GM19438 (cell line): ENCODE measurements around the gene ANTXR1.

Source experiments
- ATAC-seq: cut with Tn5 transposase; IDR thresholded peaks from one replicate; pipeline ENCODE4 v1.9.1; 2021; ENCODE audit warnings: low read depth; ENCODE audit not compliant: unreplicated experiment

Gene ANTXR1

DNA sequence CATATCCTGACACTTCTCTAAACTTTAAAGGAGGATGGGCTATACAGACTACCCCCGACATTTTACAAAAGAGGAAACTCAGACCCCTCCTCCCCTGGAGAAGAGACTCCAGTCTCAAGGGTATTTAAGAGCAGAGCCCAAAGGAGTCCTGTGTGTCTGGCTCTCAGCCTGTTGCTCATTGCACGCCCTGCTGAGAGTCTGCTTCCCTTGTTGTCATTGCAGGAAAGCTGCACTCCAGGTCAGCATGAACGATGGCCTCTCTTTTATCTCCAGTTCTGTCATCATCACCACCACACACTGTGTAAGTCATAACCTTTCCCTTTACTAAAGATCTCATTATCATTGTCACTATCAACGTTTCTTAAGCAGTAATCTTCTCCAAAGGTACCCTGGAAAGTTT is 111.4 kb downstream of the ANTXR1 start:
- ATAC-seq, result no peak

DNA sequence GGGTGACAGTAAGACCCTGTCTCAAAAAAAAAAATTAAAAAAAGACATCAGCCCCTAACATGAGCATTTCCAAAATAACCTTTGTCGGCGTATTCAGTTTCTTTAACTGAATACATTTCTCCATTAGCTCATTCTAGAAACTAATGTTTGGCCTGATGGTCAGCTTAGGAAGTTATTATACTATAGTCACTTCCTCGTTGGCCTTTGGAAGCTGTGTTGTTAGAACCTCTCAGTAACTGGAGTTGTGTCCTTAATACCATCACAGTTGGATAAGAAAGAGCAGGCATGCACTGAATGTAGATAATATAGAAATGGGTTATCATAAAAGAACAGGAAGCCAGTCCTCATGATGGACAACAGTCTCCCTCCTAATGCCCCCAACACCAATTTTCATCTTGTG is 112.8 kb downstream of the ANTXR1 start:
- ATAC-seq, result no peak

- no peak for ATAC-seq
Observed at GRCh38 chr2:69126341-69126740, 113.4 kb downstream of the ANTXR1 start.

- ATAC-seq, result no peak
Observed at GRCh38 chr2:69131452-69131851, 118.5 kb downstream of the ANTXR1 start.

DNA sequence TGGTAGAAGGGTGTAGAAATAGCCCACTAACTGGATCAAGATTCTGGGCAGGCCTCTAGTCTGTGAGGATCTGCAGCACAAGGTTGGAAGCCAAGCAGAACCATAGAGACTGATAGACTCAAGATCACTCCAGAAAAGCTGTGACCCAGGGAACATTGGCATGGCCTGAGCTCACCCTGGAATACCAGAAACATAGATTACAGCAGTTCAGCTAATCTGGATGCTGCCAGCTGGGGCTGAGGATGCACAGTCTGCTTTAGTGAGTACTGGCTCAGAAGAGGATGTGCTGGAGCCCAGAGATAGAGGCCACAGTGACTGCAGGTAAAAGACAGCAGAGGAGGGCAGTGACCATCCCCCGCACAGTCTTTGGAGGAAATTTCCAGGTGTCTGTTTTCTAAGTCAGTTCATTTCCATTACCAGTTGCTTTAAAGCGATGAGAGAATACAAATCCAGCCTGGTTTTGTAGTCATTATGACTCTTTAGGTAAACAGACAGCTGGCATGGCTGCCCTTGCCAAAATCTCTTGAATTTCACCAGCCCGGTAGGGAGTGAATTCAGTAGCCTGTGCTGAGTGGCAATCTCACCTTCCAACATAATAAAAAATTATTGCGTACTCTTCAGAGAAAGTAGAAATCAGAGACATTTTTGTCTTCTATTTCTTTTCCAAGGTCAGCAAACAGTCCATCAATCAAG is 119.2 kb downstream of the ANTXR1 start:
- ATAC-seq, result no peak

DNA sequence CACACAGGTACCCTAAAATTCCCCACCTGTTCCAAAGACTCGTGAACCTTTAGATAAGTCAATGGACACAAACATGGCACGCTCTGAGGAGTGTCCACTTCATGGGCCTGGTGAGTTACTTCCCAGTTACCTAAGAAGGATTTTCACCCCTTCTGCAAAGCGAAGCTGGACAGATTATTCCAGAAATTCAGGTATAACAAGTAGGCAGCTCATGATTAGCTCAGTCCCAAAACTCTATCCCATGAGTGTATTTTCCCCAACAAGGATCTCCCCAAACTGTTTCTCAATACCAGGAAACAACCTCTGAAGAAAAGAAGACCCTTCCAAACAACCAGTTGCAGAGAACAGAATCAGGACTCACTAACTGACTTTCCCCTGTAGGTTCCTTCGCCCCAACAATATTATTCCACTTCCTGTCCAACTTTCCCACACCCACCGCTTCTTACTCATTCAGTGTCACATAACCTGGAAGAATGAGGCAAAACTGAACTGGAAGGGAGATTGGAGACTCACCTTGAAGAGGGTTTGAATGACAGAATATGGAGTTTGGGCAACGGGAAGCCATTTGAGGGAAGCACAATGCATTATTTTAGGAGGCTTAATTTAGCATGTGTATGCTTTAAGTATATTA is 120.1 kb downstream of the ANTXR1 start:
- no peak for ATAC-seq

- no peak for ATAC-seq
Observed at GRCh38 chr2:69133898-69134297, 120.9 kb downstream of the ANTXR1 start.

GRCh38 chr2:69134306-69134945 is 121.4 kb downstream of the ANTXR1 start:
- no peak for ATAC-seq

DNA sequence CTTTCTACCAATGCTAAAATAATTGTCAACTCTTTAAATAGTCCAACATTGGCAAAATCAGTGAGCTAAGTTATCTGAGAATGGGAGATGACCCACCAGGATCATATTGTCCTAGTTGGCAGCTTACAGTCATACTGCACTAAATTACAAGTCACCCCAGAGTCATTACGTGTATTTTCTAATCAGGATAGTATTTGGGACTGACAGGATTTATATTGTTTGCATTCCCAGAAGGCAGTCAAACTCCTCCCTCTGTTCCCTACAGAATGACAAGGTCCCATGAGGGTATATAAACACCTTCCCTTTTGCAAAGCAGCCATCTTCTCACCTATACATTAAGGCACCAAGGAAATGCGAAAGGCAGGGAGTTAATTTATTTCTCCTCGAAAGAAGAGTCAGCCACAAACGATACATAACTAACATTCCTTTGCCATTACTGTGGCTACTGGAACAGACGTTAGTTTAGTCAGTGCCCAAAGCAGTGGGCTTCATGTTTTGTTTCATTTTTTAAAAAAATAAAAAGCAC is 125.3 kb downstream of the ANTXR1 start:
- no peak for ATAC-seq

DNA sequence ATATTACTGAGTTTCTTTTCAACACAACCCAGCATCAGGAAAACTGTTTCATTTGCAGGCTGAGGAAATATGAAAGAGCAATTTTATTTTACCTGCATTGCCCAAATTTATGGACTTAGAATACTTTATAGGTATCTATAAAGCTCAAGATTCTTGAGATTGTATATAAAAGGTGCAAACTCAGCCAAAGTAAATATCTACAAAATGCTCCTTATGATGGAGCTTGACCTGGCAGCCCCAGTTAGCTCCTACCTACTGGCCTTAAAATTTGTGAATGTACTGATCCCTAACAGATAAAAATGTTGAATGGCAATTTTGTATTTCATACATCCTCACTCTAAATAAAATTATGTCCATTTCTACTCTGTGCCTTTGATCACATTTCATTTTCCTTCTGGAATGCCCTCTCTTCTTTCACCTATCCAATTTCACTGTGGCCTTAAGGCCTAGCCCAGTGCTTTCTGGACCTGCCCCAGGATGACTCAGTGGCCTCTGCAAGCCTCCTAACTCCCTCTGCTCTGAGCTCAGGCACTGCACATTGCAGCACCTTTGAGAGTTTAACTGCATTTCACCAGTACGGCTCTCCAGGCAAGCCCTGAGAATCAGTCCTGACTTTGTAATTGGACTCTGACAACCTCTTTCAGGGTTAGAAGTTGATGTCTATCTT is 125.9 kb downstream of the ANTXR1 start:
- ATAC-seq, result no peak

DNA sequence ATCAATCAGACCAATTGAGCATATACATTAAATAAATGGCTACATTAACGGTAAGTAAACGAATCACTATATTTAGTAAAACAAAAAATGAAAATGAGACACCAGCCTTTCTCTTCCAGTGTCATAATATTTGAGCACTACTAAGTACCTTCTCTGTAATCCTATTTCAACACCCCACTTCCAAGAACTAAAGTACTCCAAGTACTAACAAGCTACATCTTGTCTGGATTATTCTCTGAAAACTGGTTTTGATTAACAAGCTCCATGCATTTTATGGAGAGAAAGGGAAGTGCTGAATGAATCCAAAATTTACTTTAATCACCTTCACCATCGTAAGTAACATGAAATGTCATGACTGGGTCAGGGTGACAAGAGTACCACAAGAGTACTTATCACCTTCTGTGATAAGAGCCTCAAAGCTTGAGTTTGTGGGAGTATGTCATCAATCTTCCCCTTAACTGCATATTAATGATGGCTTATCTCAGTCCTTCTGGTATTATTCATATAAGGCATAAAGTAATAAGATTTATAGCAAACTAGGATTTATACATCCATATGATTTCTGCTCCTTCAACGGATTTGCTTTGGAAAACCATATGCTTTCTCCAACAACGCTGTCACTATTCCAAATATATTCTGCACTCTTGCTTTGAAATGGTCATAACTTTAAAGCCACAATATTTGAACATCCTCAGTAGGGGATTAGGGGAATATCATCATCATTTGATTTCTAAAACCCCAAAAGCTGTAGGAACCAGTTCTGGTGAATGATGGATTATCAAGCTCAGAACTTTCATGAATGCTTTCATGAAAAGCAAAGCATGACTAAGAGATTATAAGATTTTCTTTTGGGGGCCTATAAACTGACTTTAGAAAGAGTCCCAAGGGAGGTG is 127.0 kb downstream of the ANTXR1 start:
- ATAC-seq, result no peak

- no peak for ATAC-seq
Observed at GRCh38 chr2:69141061-69141460, 128.1 kb downstream of the ANTXR1 start.

- ATAC-seq, result no peak
Observed at GRCh38 chr2:69143748-69144360, 130.9 kb downstream of the ANTXR1 start.

DNA sequence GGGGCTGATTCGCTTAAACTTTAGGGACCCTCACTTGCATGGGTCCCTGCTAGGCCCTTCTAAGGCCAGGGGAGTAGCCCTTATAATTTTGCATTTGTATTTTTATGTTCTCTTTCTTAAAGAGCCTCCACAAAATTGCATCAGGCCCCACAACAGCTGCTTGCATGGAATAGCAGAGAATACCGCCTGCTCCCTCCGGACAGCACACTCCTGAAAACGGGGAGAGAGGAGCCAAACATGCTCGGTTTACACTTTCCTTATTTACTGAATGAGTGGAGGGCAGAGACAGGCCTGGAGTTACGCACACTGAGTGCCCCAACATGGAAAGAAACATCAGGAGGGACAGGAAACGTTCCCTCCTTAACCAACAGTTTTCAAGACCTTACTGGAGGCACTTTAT is 132.2 kb downstream of the ANTXR1 start:
- no peak for ATAC-seq

DNA sequence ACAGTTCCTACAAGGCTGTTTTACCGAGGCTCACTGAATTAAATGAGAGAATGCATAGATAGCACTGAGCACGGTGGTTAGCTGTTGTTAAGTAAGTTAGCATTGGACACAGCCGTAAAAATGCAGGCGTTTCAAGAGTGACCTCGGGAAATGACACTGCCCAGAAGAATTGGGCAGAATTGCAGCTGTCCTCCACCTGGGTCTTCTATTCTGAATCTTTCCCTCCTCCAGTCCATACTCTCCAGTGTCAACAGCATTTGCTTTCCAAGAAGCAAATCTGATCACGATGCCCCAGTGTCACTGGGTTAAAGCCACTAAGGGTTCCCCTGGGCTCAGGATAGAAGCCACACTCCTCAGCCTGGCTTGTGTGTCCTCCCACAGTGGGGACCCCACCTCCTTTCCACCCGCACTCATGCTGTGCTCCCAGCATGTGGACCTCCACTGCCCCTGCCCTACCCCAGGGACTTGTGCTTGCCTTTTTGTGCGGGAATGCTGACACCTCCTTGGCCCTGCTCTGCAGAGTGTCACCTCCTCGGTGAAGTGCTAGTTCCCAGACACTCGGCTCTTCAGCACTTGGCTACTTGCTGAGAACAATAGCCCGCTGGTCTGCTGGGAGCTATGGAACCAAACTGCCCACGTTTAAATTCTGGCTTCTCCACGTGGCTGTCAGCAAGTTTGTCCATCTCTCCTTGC is 135.0 kb downstream of the ANTXR1 start:
- no peak for ATAC-seq

DNA sequence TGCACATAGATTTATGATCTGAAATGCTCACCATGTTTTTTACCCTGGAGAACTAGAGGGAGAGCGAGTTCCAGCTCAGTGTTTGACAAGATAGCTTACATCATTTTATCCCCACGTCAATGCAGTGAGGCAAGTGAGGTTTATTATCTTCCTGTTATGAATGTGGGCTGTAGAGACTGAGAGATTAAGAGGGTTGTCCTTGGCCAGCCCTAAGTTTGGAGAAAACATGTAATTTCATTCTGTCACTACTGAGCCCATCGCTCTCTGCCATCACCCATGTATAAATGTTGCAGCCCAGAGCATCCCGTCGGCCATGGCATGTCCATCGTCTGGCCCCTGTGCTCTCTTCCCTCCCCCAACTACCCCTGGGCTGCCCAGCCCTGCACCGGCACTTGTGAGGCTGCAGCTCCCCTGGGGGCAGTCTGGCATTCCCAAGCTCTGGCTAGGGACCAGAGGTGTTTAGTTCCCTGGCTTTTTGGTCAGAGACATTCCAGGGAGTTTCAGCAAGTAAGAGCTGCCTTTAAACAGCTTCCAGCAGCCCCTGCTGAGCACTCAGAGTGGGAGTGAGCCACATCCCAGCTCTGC is 136.7 kb downstream of the ANTXR1 start:
- no peak for ATAC-seq

GRCh38 chr2:69151931-69152330 is 139.0 kb downstream of the ANTXR1 start:
- no peak for ATAC-seq

DNA sequence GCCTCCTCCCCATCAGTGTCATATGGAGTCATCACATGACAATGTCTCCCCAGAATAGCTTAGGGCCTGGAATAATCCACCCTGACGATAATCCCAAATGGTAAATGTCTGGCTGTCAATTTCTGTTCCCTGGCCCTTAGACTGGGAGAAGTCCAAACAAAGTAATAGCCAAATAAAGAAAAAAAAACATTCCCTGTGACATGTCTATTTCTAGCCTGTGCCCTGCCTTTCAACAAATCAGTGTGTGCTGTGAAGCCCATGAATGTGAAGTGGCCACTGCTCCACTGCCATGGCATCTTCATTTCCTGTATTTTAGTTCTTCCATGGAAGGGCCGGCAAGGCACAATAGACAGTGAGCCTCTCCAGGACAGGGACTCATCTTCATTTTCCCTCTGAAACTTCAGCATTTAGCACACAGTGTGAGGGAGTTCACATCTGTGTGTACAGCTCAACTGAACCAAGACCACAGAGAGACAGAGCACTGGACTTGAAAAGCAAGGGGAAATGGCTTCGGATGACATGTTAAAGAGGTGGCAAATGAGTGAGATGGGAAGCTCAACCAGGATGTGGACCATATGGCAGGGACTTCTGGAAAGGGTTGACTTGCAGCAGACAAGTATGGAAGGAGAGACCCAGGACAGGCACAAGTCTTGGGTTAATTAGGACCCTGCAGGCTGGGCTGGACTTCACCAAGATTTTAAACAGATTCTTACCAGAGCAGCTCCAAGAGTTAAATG is 140.0 kb downstream of the ANTXR1 start:
- ATAC-seq, result no peak
